ENCODE results near the gene ANK2. TPM values are rescaled to one million over a fixed set of nuclear protein-coding genes. Genes with fewer than 3 reads are reported as not detected.

The ANK2 gene
- total RNA-seq, 1 donor = 79.6 TPM

DNA sequence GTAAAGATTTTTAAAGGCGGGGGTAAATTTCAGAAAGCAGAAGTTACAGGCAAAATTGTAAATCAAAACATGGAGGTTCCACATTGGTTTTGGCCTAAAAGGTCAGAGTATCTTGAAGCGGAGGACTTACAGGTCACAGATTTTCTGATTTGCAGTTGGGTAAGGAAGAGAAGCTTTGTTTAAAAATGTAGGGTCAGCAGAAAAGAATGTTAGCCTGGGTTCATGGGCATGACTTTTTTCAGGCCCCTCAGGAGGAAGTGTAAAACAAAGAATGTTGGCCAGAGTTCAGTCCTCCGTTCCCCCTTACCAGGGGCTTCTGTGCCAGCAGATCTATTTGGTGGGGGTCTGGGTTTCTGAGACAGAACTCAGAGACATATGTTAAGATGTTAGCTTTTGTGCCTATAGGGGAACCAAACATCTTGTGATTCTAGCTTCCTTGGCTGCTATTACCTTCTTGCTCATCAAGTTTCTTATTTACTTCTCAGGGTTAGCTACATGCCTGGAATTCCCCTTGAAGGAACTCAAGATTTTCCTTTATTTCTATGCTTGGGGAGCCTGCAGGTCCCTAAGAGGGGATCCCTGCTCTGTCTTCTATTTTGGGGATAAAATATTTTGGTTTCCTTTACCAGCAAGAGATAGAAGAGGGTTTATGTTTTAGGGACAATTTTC is 160.3 kb downstream of the ANK2 start:
- Histone ChIP-seq H3K27ac (ENCODE audit: low read depth, low read length) (no peak overlapping the region), H3K36me3 (ENCODE audit: insufficient read depth, low read length) (no peaks in the 10 kb centered on the region), H3K4me1 (ENCODE audit: insufficient read depth, low read length) (no peaks in the 10 kb centered on the region), H3K4me3 (ENCODE audit: insufficient read depth, low read length) (no peak overlapping the region), H4K20me1 (ENCODE audit: insufficient read depth, low read length) (no peaks in the 10 kb centered on the region), H3K4me2 (ENCODE audit: insufficient read depth, low read length) (no peak overlapping the region), H2AFZ (ENCODE audit: low read length) (no peak overlapping the region), H3K27me3 (ENCODE audit: insufficient read depth, low read length) (no peaks in the 10 kb centered on the region), H3K79me2 (ENCODE audit: insufficient read depth, low read length) (no peaks in the 10 kb centered on the region), H3K9me3 (ENCODE audit: low read depth, low read length) (no peaks in the 10 kb centered on the region)
- TF ChIP-seq, protein P1, sequence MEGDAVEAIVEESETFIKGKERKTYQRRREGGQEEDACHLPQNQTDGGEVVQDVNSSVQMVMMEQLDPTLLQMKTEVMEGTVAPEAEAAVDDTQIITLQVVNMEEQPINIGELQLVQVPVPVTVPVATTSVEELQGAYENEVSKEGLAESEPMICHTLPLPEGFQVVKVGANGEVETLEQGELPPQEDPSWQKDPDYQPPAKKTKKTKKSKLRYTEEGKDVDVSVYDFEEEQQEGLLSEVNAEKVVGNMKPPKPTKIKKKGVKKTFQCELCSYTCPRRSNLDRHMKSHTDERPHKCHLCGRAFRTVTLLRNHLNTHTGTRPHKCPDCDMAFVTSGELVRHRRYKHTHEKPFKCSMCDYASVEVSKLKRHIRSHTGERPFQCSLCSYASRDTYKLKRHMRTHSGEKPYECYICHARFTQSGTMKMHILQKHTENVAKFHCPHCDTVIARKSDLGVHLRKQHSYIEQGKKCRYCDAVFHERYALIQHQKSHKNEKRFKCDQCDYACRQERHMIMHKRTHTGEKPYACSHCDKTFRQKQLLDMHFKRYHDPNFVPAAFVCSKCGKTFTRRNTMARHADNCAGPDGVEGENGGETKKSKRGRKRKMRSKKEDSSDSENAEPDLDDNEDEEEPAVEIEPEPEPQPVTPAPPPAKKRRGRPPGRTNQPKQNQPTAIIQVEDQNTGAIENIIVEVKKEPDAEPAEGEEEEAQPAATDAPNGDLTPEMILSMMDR (IDR thresholded peaks at IDR 0.05; ENCODE audit: extremely low read depth, low read depth, low read length) = no peak
- DNase-seq (ENCODE audit: insufficient read length, low spot score, missing footprints) = no peak

DNA sequence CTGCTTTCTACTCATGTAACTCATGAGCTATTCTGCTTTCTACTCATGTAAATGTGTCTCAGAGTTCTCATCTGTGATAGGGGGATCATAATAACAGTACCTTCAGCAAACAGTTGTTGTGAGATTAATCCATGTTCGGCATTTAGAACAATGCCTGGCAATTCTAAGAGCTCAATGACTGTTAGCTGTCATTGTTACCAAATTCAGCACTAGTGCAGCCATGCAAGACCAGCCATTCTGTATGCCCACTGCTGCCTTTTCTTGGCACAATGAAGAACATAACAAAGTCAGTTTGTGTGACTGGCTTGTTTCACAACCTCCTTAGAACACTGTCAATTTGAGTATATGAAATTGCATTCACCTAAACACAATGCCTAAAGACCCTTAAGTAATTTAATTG is 163.2 kb downstream of the ANK2 start:
- Histone ChIP-seq H3K9me3 (ENCODE audit: low read depth, low read length) (no peaks in the 10 kb centered on the region), H2AFZ (ENCODE audit: low read length) (no peak overlapping the region), H3K4me2 (ENCODE audit: insufficient read depth, low read length) (no peak overlapping the region), H4K20me1 (ENCODE audit: insufficient read depth, low read length) (no peaks in the 10 kb centered on the region), H3K4me3 (ENCODE audit: insufficient read depth, low read length) (no peak overlapping the region), H3K79me2 (ENCODE audit: insufficient read depth, low read length) (no peaks in the 10 kb centered on the region), H3K4me1 (ENCODE audit: insufficient read depth, low read length) (no peaks in the 10 kb centered on the region), H3K36me3 (ENCODE audit: insufficient read depth, low read length) (no peaks in the 10 kb centered on the region), H3K27me3 (ENCODE audit: insufficient read depth, low read length) (no peaks in the 10 kb centered on the region), H3K27ac (ENCODE audit: low read depth, low read length) (no peak overlapping the region)
- TF ChIP-seq, protein P1 (IDR thresholded peaks at IDR 0.05; ENCODE audit: extremely low read depth, low read depth, low read length) = no peak
- no peak for DNase-seq (ENCODE audit: insufficient read length, low spot score, missing footprints)

DNA sequence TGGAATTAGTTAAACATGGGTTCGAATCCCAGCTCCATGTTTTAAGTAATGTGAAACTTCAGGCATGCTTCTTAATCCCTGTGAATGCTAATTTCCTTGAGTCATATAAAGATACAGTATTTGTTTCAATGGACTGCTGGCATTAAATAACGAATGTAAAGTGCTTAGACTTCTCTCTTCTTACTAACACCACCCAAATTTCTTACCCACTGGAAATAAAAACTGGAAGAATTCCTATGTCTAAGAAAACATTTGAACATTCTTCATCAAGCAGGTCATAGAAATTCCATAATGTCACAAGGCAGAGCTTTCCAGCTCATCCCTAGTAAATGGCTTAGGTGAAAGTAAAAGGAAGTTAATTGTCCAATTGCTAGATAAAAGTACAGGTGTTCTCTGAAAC is 172.5 kb downstream of the ANK2 start:
- no peaks in the 10 kb centered on the region for H4K20me1 ChIP-seq (ENCODE audit: insufficient read depth, low read length)
- H3K4me3 ChIP-seq (ENCODE audit: insufficient read depth, low read length) = peak overlapping the region; percentile 24
- H2AFZ ChIP-seq (ENCODE audit: low read length) = no peak overlapping the region
- peak; percentile 35 for DNase-seq (ENCODE audit: insufficient read length, low spot score, missing footprints)
- peak overlapping the region; percentile 56 for H3K4me2 ChIP-seq (ENCODE audit: insufficient read depth, low read length)
- no peaks in the 10 kb centered on the region for H3K79me2 ChIP-seq (ENCODE audit: insufficient read depth, low read length)
- no peaks in the 10 kb centered on the region for H3K36me3 ChIP-seq (ENCODE audit: insufficient read depth, low read length)
- no peaks in the 10 kb centered on the region for H3K9me3 ChIP-seq (ENCODE audit: low read depth, low read length)
- H3K27me3 ChIP-seq (ENCODE audit: insufficient read depth, low read length) = no peaks in the 10 kb centered on the region
- peaks cover 13% of the 10 kb centered on the region for H3K4me1 ChIP-seq (ENCODE audit: insufficient read depth, low read length)
- TF ChIP-seq, protein P1 (IDR thresholded peaks at IDR 0.05; ENCODE audit: extremely low read depth, low read depth, low read length) = no peak
- H3K27ac ChIP-seq (ENCODE audit: low read depth, low read length) = peak overlapping the region; percentile 72

DNA sequence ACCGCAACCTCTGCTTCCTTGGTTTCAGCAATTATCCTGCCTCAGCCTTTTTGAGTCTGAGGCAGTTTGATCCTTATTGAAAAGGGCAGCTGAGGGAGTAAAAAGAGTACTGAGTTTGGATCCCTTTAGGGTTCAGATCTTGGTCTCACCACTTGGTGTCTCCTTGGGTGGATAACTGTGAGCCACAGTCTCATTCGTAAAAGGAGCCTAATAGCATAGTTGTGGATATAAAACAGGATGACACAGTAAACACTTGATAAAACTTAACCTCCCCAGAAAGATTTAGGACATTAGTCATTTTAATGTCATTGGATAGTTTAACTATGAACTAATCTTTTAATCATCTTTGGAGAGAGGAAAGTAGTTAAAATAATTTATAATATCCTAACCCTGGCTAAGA is 173.0 kb downstream of the ANK2 start:
- Histone ChIP-seq H3K4me1 (ENCODE audit: insufficient read depth, low read length) (peaks cover 13% of the 10 kb centered on the region), H3K27me3 (ENCODE audit: insufficient read depth, low read length) (no peaks in the 10 kb centered on the region), H2AFZ (ENCODE audit: low read length) (no peak overlapping the region), H3K27ac (ENCODE audit: low read depth, low read length) (peak overlapping the region; percentile 72), H3K9me3 (ENCODE audit: low read depth, low read length) (no peaks in the 10 kb centered on the region), H3K79me2 (ENCODE audit: insufficient read depth, low read length) (no peaks in the 10 kb centered on the region), H3K36me3 (ENCODE audit: insufficient read depth, low read length) (no peaks in the 10 kb centered on the region), H3K4me2 (ENCODE audit: insufficient read depth, low read length) (peak overlapping the region; percentile 56), H4K20me1 (ENCODE audit: insufficient read depth, low read length) (no peaks in the 10 kb centered on the region), H3K4me3 (ENCODE audit: insufficient read depth, low read length) (peak overlapping the region; percentile 24)
- TF ChIP-seq, protein P1 (IDR thresholded peaks at IDR 0.05; ENCODE audit: extremely low read depth, low read depth, low read length) = no peak
- DNase-seq (ENCODE audit: insufficient read length, low spot score, missing footprints) = peak; percentile 71
